Naive B cell (primary cell): ENCODE data around the gene TSPAN14. TPM values are rescaled to one million over a fixed set of nuclear protein-coding genes. Genes with fewer than 3 reads are reported as not detected.
"Not testable (repeated sequence)": the region's sequence is repeated elsewhere in the genome, so short reads cannot be mapped to it uniquely, and the experiment has no call there.

ENCODE experiments used
- ATAC-seq, 2 donors: fragments of 150-1000 bp; cut with Tn5 transposase; 2 replicates each; pipeline ENCODE4 v1.10.0; 2021; ENCODE audit warnings: low read depth in 2 of 2, mild to moderate bottlenecking in 2 of 2, moderate library complexity in 2 of 2
- DNase-seq: peaks from one replicate; pipeline ENCODE4 v3.0.0; 2022
- H3K27ac Mint-ChIP-seq, 6 donors: one replicate each; pipeline ENCODE4 v1.8.0; 2020 to 2022; ENCODE audit warnings: mild to moderate bottlenecking in 6 of 6, mixed read lengths in 6 of 6, moderate library complexity in 5 of 6, inconsistent platforms in 2 of 6
- H3K27me3 Mint-ChIP-seq, 3 donors: one replicate each; pipeline ENCODE4 v1.8.0; 2021 to 2022; ENCODE audit warnings: mixed read lengths in 3 of 3, mild to moderate bottlenecking in 1 of 3
- H3K36me3 Mint-ChIP-seq, 2 donors: one replicate each; pipeline ENCODE4 v1.8.0; 2020 to 2022; ENCODE audit warnings: mixed read lengths in 2 of 2, inconsistent platforms in 1 of 2, mild to moderate bottlenecking in 1 of 2
- H3K4me1 Mint-ChIP-seq, 3 donors: one replicate each; pipeline ENCODE4 v1.8.0; 2020 to 2022; ENCODE audit warnings: mixed read lengths in 3 of 3, inconsistent platforms in 1 of 3, mild to moderate bottlenecking in 1 of 3, moderate library complexity in 1 of 3
- H3K4me3 Mint-ChIP-seq, 8 donors: one replicate each; pipeline ENCODE4 v1.8.0; 2020 to 2022; ENCODE audit warnings: mild to moderate bottlenecking in 8 of 8, mixed read lengths in 8 of 8, moderate library complexity in 8 of 8, inconsistent platforms in 2 of 8
- H3K9me3 Mint-ChIP-seq, 7 donors: one replicate each; pipeline ENCODE4 v1.8.0; 2020 to 2022; ENCODE audit warnings: mixed read lengths in 7 of 7, mild to moderate bottlenecking in 5 of 7, inconsistent platforms in 2 of 7, moderate library complexity in 1 of 7
- polyA plus RNA-seq, 6 donors: library from polyadenylated mRNA; unstranded; fragments of 300-500 nt; fragmentation: Illumina TruSeq; gene quantifications; one replicate each; pipeline ENCODE4 v1.2.3, GENCODE V29; 2021; ENCODE audit warnings: low read depth in 6 of 6

Gene TSPAN14
- polyA plus RNA-seq, 6 donors from 2014 or later, result 31.0 to 60.8 (median 38.1) TPM

DNA sequence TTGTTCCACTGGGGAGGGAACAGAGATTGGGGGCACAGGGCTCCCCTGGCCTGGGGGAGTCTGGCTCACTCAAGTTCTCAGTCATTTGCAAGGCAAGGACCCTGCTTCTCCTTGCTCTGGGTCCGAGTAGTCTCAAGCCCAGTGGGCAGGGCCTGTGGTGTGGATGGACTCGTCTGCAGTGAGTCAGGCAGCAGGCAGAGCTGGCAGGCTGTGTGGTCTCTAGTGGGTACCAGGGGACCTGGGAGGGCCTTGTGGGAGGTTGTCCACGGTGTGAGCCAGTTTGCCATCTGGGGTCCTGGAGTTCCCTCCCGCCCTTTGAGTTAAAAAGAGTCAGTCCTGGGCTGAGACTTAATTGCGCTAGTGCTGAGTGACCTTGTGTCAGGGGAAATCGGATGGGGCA is 74.8 kb downstream of the TSPAN14 start:
- DNase-seq (no peak), ATAC-seq (no peak)
- H3K9me3 Mint-ChIP-seq, result no peaks in the 10 kb centered on the region
- H3K4me3 Mint-ChIP-seq, result peak overlapping the region in 1 of 8 donors; percentile 72
- H3K27ac Mint-ChIP-seq, result peak overlapping the region in 2 of 6 donors; percentile 59 to 82
- no peaks in the 10 kb centered on the region for H3K36me3 Mint-ChIP-seq
- peaks cover 7 to 18% (median 16%) of the 10 kb centered on the region in 3 donors for H3K4me1 Mint-ChIP-seq
- H3K27me3 Mint-ChIP-seq, result no peaks in the 10 kb centered on the region

DNA sequence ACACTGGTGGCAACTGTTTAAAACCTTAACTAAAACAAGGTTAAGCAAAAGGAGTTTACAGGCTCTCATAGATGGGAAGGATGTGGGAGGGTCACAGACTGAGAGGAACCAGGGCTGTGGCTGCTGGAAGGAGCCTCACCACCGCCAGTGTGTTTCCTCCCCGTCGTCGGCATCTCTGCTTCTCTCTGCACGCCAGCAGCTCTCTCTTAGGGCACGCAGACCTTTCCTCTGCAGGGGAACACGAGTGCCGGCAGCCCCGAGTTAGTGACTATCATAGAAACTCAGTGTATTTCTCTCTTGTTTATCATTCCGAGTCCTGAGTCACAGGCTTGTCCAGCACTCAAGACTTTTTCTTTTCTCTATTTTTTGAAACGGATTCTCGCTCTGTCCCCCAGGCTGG is 75.5 kb downstream of the TSPAN14 start:
- no peak overlapping the region for H3K4me3 Mint-ChIP-seq
- no peak for DNase-seq
- no peak overlapping the region for H3K27ac Mint-ChIP-seq
- H3K27me3 Mint-ChIP-seq, result no peaks in the 10 kb centered on the region
- H3K9me3 Mint-ChIP-seq, result no peaks in the 10 kb centered on the region
- no peak for ATAC-seq
- H3K36me3 Mint-ChIP-seq, result no peaks in the 10 kb centered on the region
- peaks cover 7 to 11% (median 9%) of the 10 kb centered on the region in 3 donors for H3K4me1 Mint-ChIP-seq

DNA sequence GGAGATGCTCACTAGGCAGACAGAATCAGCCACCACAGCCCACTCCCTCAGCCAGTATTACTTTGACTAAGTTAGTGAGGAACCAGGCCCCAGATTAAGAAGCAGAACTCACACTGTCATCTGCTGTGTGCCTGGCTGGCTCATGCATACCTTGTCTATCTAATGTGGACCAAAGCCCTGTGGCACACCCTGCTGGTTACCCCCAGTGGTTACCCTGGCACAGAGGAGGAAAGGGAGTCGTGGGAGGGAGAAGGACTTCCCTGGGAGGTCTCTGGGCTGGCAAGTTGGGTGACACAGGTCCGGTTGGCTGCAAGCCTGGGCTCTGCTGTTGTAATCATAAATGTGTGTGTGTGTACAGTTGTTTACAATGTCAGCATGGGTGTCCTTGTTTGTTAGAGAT is 76.1 kb downstream of the TSPAN14 start:
- Mint-ChIP-seq H3K36me3 (no peaks in the 10 kb centered on the region), H3K4me1 (peaks cover 7 to 13% (median 9%) of the 10 kb centered on the region in 3 donors), H3K4me3 (peak overlapping the region in 1 of 8 donors; percentile 85), H3K27ac (peak overlapping the region in 1 of 6 donors; percentile 26), H3K9me3 (no peaks in the 10 kb centered on the region), H3K27me3 (no peaks in the 10 kb centered on the region)
- DNase-seq (no peak), ATAC-seq (peak; percentile 51 to 55)

DNA sequence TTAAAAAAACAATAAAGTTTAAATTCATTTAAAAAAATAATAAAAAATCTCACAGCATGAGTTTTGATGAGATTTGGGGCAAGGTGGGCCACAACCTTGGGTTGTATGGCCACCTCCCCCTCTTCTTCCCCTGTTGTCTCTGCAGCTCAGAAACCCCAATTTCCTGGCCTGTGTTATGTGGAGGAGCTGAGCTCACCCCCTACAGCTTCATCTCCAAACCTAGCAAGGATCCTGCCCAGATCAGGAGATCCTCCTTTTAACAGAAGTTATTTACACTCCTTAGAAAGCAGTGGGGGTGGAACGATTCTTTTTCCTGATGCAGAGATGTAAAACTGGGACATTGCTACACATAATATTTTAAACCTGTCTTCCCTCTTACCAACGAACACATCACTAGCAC is 76.7 kb downstream of the TSPAN14 start:
- Mint-ChIP-seq H3K4me3 (no peak overlapping the region), H3K9me3 (no peaks in the 10 kb centered on the region), H3K4me1 (peaks cover 6 to 19% (median 14%) of the 10 kb centered on the region in 3 donors), H3K27me3 (no peaks in the 10 kb centered on the region), H3K27ac (peak overlapping the region in 3 of 6 donors; percentile 13 to 80 (median 76)), H3K36me3 (no peaks in the 10 kb centered on the region)
- ATAC-seq (no peak), DNase-seq (no peak)

DNA sequence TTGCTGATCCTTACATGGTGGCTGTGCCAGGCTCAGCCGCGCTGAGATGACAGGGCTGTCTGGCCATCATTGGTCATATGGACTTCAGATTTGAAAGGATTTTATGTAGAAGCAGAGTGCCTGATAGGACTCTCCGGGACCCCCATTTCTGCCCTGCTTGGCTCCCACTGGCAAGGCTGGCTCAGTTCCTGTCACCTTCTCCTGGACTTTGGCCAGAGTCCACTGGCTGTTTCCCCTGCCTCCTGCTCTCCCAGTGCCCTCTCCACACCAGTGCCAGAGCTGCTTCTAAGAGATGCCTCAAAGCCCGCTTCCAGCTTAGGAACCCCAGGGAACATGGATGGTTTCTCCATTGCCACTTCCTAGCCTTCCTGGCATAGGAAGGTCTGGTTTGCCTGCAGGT is 78.5 kb downstream of the TSPAN14 start:
- DNase-seq (no peak), ATAC-seq (no peak)
- Mint-ChIP-seq H3K4me1 (peaks cover 9 to 28% (median 27%) of the 10 kb centered on the region in 3 donors), H3K27me3 (no peaks in the 10 kb centered on the region), H3K9me3 (no peaks in the 10 kb centered on the region), H3K27ac (peak overlapping the region in 1 of 6 donors; percentile 71), H3K36me3 (no peaks in the 10 kb centered on the region), H3K4me3 (peak overlapping the region in 2 of 8 donors; percentile 5 to 73)

DNA sequence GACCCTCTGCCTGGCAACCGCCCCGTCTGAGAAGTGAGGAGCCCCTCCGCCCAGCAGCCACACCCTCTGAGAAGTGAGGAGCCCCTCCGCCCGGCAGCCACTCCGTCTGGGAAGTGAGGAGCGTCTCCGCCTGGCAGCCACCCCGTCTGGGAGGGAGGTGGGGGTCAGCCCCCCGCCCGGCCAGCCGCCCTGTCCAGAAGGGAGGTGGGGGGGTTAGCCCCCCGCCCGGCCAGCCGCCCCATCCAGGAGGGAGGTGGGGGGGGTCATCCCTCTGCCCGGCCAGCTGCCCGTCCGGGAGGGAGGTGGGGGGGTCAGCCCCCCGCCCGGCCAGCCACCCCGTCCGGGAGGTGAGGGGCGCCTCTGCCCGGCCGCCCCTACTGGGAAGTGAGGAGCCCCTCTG is 79.9 kb downstream of the TSPAN14 start:
- peaks cover 11 to 40% (median 39%) of the 10 kb centered on the region in 3 donors for H3K4me1 Mint-ChIP-seq
- not testable (repeated sequence) for H3K36me3 Mint-ChIP-seq

DNA sequence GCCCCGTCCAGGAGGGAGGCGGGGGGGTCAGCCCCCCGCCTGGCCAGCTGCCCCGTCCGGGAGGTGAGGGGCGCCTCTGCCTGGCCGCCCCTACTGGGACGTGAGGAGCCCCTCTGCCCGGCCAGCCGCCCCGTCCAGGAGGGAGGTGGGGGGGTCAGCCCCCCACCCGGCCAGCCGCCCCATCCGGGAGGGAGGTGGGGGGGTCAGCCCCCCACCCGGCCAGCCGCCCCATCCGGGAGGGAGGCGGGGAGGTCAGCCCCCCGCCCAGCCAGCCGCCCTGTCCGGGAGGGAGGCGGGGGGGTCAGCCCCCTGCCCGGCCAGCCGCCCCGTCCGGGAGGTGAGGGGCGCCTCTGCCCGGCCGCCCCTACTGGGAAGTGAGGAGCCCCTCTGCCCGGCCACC is 80.5 kb downstream of the TSPAN14 start:
- not testable (repeated sequence) for H3K27me3 Mint-ChIP-seq, H3K4me3 Mint-ChIP-seq
- H3K4me1 Mint-ChIP-seq, result peaks cover 17 to 46% (median 43%) of the 10 kb centered on the region in 3 donors

More for the DNA sequence above, 79.9 kb downstream of the TSPAN14 start:
- ATAC-seq, H3K9me3 Mint-ChIP-seq, H3K27ac Mint-ChIP-seq, H3K4me3 Mint-ChIP-seq, H3K27me3 Mint-ChIP-seq, DNase-seq: not testable (repeated sequence)

DNA sequence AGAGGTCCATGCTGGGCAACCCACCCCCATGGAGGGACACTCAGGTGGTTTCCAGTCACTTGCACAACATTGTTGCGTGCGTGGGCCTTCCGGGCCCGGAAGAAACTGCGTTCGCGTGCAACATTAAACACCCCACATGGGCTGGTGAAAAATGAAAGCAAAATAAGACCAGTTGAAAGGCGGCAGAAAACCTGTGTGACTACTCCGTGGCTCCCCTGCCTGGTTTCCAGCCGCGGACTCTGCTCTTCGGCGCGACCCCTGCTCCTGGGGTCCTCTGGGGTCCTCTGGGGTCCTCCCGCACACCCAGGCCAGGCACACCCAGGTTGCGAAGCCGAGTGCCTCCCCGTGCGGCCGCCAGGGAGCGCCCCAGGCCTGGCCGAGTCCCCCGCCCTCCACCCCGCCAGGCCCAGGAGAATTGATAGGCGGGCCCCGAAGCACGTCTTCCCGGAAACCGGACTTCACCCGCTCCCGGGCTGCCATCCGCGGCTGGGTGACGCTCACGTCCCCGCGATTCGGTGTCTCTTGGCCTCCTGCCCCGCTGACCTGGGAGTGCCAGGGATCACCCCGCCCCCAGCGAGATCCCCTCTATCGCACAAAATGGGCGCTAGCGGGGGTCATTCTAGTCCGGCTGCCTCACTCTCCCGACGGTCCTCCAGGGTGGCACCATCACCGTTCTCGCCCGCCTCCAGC is 81.7 kb downstream of the TSPAN14 start:
- no peaks in the 10 kb centered on the region for H3K27me3 Mint-ChIP-seq
- no peaks in the 10 kb centered on the region for H3K36me3 Mint-ChIP-seq
- peak overlapping the region; percentile 83 to 92 (median 88) for H3K4me3 Mint-ChIP-seq
- DNase-seq, result peak; percentile 72
- H3K27ac Mint-ChIP-seq, result peak overlapping the region; percentile 58 to 97 (median 95)
- ATAC-seq, result peak; percentile 79 to 83
- H3K4me1 Mint-ChIP-seq, result peaks cover 25 to 49% (median 49%) of the 10 kb centered on the region in 3 donors
- H3K9me3 Mint-ChIP-seq, result peaks cover 0 to 1% (median 0%) of the 10 kb centered on the region in 7 donors

More for the DNA sequence above, 80.5 kb downstream of the TSPAN14 start:
- H3K27ac Mint-ChIP-seq, DNase-seq, H3K36me3 Mint-ChIP-seq, H3K9me3 Mint-ChIP-seq, ATAC-seq: not testable (repeated sequence)

DNA sequence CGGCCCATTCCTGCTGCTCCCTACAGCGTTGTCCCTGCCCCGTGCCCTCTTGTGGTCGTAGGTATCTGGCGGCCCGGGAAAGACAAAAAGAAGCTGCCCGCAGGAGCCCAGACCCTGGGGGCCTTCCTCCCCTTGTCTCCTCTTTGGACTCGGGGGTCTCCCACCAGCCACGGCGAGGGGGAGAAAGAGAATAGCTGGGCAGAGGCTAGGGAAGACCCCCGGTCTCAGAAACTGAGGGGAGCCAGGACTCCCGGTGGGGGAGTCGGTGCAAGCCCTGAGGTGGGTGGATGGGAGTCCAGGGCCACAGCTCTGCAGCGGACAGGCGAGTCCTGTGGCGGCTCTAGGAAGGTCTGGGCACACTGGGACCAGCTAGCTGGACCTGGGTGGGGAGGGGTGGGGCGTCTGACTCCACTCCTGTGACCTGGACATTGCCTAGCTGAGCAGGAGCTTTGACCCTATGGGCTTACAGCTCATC is 82.3 kb downstream of the TSPAN14 start:
- ATAC-seq, result no peak

DNA sequence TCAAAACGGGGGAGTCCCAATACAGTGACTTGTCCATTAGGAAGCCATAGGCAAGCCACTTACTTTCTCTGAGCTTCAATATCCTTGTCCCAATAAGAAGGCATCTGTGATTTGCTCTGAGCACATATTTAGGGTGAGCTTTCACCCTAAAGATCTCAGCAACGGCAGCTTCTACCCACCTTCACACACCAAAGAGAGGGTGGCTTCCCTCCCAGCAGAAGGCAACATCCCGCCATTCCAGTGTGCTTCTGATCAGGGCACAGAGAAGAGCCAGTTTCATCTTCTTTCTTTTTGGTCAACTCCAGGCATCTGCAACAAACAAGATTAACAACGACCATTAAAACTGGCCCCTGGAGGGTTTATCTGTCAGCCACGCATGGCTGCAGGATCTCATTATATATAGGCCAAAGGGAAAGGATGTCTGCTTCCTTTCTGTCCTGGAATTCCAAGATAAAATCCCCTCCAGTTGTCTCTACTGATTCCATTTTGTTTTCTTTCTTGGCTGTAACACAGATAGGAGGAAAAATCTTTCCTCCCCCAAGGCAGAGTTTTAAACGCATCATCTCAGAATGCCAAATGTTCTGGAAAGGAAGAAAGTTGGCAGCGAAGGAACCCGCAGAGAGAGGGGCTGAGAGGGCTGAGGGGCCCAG is 83.1 kb downstream of the TSPAN14 start:
- H3K27ac Mint-ChIP-seq, result peak overlapping the region in 5 of 6 donors; percentile 33 to 85 (median 60)
- no peak for ATAC-seq
- no peaks in the 10 kb centered on the region for H3K27me3 Mint-ChIP-seq

More for the DNA sequence above, 82.3 kb downstream of the TSPAN14 start:
- Mint-ChIP-seq H3K4me1 (peaks cover 31 to 55% (median 55%) of the 10 kb centered on the region in 3 donors), H3K27ac (peak overlapping the region; percentile 64 to 97 (median 93)), H3K4me3 (peak overlapping the region; percentile 83 to 92 (median 88)), H3K27me3 (no peaks in the 10 kb centered on the region), H3K9me3 (peaks cover 0 to 2% (median 0%) of the 10 kb centered on the region in 7 donors), H3K36me3 (no peaks in the 10 kb centered on the region)
- no peak for DNase-seq

DNA sequence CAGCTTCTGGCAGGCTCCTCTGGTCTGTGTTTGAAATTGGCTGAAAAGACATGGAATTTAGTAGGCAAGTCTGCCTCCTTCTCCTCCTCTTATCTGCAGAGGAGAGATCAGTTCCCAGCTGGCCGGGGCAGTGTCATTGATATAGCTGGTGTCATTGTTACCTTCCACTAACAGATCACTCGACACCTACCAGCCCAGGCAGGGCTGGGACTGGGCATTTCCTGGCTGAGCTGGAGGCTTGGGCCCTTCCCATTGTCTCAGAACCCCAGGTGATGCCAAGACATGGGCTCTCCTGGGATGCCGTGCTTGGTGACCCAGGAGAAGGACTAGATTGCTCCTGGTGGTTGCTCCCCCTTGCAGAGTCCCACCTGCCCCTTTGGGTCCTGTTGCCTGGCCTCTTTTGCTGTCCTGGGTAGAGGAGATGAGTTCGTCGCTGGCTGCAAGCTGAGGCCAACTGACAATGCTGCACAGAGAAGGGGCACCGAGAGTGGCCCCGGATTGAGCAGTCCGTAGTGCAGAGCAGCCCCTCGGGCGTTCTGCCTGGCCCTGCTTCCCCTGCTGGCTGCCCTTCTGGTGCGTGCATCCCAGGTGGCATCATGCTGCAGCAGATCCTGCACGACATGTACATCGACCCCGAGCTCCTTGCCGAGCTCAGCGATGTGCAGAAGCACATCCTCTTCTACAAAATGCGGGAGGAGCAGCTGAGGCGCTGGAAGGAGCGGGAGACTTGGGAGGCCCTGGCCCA is 83.8 kb downstream of the TSPAN14 start, which contains the start of gene SH2D4B:
TSS of gene SH2D4B (plus strand) at position 167 of the 745 bp plus-strand sequence. CDS start at position 597, 430 bp downstream.
- peaks cover 0 to 2% (median 0%) of the 10 kb centered on the region in 7 donors for H3K9me3 Mint-ChIP-seq
- DNase-seq (no peak), ATAC-seq (no peak)
- peak within 1 kb of the TSS; percentile 29 to 91 (median 84) for H3K4me3 Mint-ChIP-seq
- no peaks in the 10 kb centered on the region for H3K36me3 Mint-ChIP-seq
- H3K27ac Mint-ChIP-seq, result peak within 1 kb of the TSS; percentile 57 to 95 (median 78)
- H3K27me3 Mint-ChIP-seq, result no peaks in the 10 kb centered on the region
- peaks cover 43 to 65% (median 64%) of the 10 kb centered on the region in 3 donors for H3K4me1 Mint-ChIP-seq

More for the DNA sequence above, 83.1 kb downstream of the TSPAN14 start:
- peaks cover 0 to 2% (median 0%) of the 10 kb centered on the region in 7 donors for H3K9me3 Mint-ChIP-seq
- H3K4me1 Mint-ChIP-seq, result peaks cover 39 to 63% (median 63%) of the 10 kb centered on the region in 3 donors
- peak overlapping the region in 7 of 8 donors; percentile 7 to 91 (median 85) for H3K4me3 Mint-ChIP-seq
- H3K36me3 Mint-ChIP-seq, result no peaks in the 10 kb centered on the region
- no peak for DNase-seq

DNA sequence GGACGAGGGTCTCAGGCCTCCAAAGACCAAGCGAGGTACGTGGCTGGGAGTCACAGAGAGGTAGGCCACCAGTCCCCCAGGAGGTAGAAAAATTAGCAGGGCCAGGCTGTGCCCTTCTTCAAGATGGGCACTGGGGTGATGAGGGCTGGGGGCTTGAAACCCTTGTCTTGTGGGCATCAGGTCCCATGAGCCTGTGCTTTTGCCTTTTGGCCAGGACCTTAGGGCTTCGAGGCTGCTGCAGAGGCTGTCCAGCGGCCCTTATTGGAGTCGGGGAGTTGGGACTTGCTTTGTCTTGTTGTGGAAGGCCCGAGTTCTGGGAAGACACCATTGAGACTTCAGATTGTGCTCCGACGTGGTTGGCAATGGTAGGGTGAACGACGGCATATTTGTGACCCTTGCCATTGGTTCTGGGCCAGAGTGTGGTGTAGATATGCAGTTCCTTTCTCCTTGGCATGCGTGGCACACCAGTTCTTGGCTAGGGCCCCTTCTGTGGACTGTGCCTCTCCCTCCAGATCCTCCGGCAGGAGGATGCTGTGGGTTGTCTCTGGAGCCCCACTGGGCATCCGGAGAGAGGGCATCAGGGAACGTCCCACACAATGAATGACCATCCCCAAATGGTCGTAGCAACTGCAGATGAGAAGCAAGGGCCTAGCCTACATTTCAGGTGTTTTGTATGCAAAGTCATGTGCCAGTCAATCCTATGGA is 84.5 kb downstream of the TSPAN14 start:
- Mint-ChIP-seq H3K27me3 (no peaks in the 10 kb centered on the region), H3K27ac (peak overlapping the region in 5 of 6 donors; percentile 44 to 94 (median 72)), H3K4me3 (peak overlapping the region in 3 of 8 donors; percentile 40 to 88 (median 52)), H3K9me3 (peaks cover 0 to 2% (median 0%) of the 10 kb centered on the region in 7 donors), H3K4me1 (peaks cover 44 to 64% (median 62%) of the 10 kb centered on the region in 3 donors), H3K36me3 (no peaks in the 10 kb centered on the region)
- ATAC-seq (no peak), DNase-seq (no peak)
